PC-3 (cell line): ENCODE results near the gene IZUMO2.

ENCODE experiments used
- CTCF ChIP-seq: fragments of 300-600 bp; sonication (generic); conservative IDR thresholded peaks from 2 replicates; pipeline ENCODE4 v1.5.1; 2017; ENCODE audit warnings: antibody characterized with exemption, low read depth, mild to moderate bottlenecking, low read length
- EZH2 ChIP-seq: fragments of 300-600 bp; sonication (generic); IDR thresholded peaks from one replicate; pipeline ENCODE4 v1.6.1; 2017; ENCODE audit warnings: antibody characterized with exemption, mild to moderate bottlenecking, low read length; ENCODE audit not compliant: unreplicated experiment
- EZH2phosphoT487 ChIP-seq: fragments of 300-600 bp; sonication (generic); IDR thresholded peaks from 2 replicates; pipeline ENCODE4 v1.6.1; 2018; ENCODE audit warnings: mild to moderate bottlenecking, antibody characterized with exemption, low read length, borderline replicate concordance

- TF ChIP-seq CTCF (no peak), EZH2 (no peak), EZH2phosphoT487 (no peak)
Observed at GRCh38 chr19:50202962-50203280, 39.8 kb upstream of the IZUMO2 start.
